Stomach (tissue), 9 donors: ENCODE measurements around the gene IGSF8. TPM values are rescaled to one million over a fixed set of nuclear protein-coding genes. Genes with fewer than 3 reads are reported as not detected.

Experiments used
- DNase-seq, 2 donors: peaks; one replicate each; pipeline versions ENCODE4 v3.0.0 to v3.0.0-alpha.2; 2013 to 2019
- H3K27ac ChIP-seq, 5 donors: fragments of 200-600 bp in 4 of 5; sonication (generic) in 4 of 5; one replicate each; pipeline ENCODE4 v1.5.1; 2013 to 2019; ENCODE audit warnings: mild to moderate bottlenecking in 1 of 5, moderate library complexity in 1 of 5
- H3K27me3 ChIP-seq, 3 donors: fragments of 200-600 bp; sonication (generic); one replicate each; pipeline ENCODE4 v1.5.1; 2017 to 2019; ENCODE audit warnings: mixed run types in 1 of 3
- H3K36me3 ChIP-seq, 4 donors: fragments of 200-600 bp; sonication (generic); 1 replicate in 3 of 4; 2 replicates in 1 of 4; pipeline ENCODE4 v1.5.1; 2016 to 2019
- H3K4me1 ChIP-seq, 4 donors: fragments of 200-600 bp; sonication (generic); one replicate each; pipeline ENCODE4 v1.5.1; 2016 to 2019
- H3K4me3 ChIP-seq, 4 donors: fragments of 200-600 bp; sonication (generic) in 3 of 4; one replicate each; pipeline ENCODE4 v1.5.1; 2016 to 2019; ENCODE audit warnings: mild to moderate bottlenecking in 1 of 4
- H3K9me3 ChIP-seq, 4 donors: fragments of 200-600 bp; sonication (generic); one replicate each; pipeline ENCODE4 v1.5.1; 2016 to 2019
- CTCF ChIP-seq, 7 experiments: fragments of 450-650 bp in 4 of 7; fragments of 200-600 bp in 3 of 7; sonication (generic) in 3 of 7; IDR thresholded peaks; one replicate each; pipeline ENCODE4 v1.5.1; 2016 to 2019; ENCODE audit warnings: antibody characterized with exemption in 7 of 7, control low read depth in 2 of 7, mild to moderate bottlenecking in 1 of 7
- EP300 ChIP-seq: sonication (generic); formaldehyde crosslinking; IDR thresholded peaks from one replicate; pipeline ENCODE4 v1.6.1; 2017; ENCODE audit warnings: antibody characterized with exemption
- POLR2A ChIP-seq, 4 donors: fragments of 450-650 bp; IDR thresholded peaks; one replicate each; pipeline ENCODE4 v1.6.1; 2016; ENCODE audit warnings: antibody characterized with exemption in 4 of 4, control low read depth in 2 of 4, mild to moderate bottlenecking in 1 of 4, moderate library complexity in 1 of 4
- POLR2AphosphoS5 ChIP-seq, 3 donors: sonication (generic); formaldehyde crosslinking; IDR thresholded peaks; one replicate each; pipeline ENCODE4 v1.6.1; 2016; ENCODE audit warnings: antibody characterized with exemption in 3 of 3
- WGBS, 5 donors: extraction: QIAGEN DNeasy Blood & Tissue Kit in 3 of 5; methylation state at CpG; one replicate each; pipeline versions ENCODE4 v1.1.5 to v1.1.7; 2013 to 2018; 5-methylcytosine and 5-hydroxymethylcytosine counted together
- intact Hi-C: fragments of 100-400 bp; cut with DNase I; formaldehyde crosslinking; loops from one replicate; pipeline ENCODE4 v1.15.1; 2023; ENCODE audit warnings: low total_unique reads
- polyA plus RNA-seq, 3 donors: library from polyadenylated mRNA; stranded (reverse); fragments of 200-250 nt; gene quantifications; one replicate each; pipeline ENCODE4 v1.2.3, GENCODE V29; 2013
- total RNA-seq, 5 donors: library from RNA; depleted of rRNA; stranded (reverse); fragments of >200 nt; gene quantifications; one replicate each; pipeline versions ENCODE4 v1.1.0 to v1.2.3, GENCODE V29; 2014 to 2016
- donor health status: healthy with polysubstance abuse.
- donor health status: Bipolar disorder and iron deficiency.
- donor health status: healthy.

IGSF8 gene
- total and polyA plus RNA-seq, 8 donors: 4.7 to 65.2 (median 14.8) TPM

DNA sequence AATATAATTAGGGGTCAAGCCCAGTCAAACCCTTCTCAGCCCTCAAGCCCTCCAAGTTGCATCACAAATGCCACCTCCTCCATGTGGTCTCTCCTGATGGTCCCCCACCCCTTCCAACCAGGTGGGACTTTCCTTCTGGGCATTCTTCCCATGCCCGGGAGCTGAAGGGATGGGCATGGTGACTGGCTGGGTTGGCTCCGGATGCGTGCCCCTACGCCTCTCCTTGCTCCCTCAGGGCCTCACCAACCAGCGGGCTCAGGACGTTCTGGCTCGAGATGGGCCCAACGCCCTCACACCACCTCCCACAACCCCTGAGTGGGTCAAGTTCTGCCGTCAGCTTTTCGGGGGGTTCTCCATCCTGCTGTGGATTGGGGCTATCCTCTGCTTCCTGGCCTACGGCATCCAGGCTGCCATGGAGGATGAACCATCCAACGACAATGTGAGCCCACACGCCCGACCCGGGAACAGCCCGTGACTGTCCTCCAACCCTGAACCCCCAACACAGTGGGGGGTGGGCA, 24.6 kb upstream of the IGSF8 start:
- Histone ChIP-seq H3K4me3 (no peak overlapping the region), H3K9me3 (no peaks in the 10 kb centered on the region), H3K36me3 (peaks cover 0 to 21% (median 4%) of the 10 kb centered on the region in 4 donors), H3K27me3 (peaks cover 0 to 2% (median 0%) of the 10 kb centered on the region in 3 donors), H3K4me1 (peaks cover 0 to 34% (median 15%) of the 10 kb centered on the region in 4 donors), H3K27ac (no peak overlapping the region)
- intact Hi-C loops: no loop called here
- WGBS, 5 donors: 86 to 88% (median 87%) methylated on average over 9 to 16 of the region's 16 CpGs
- no peak for TF ChIP-seq POLR2AphosphoS5 (IDR thresholded peaks at IDR 0.05)
- TF ChIP-seq CTCF (IDR thresholded peaks at IDR 0.05): no peak
- no peak for TF ChIP-seq EP300
- no peak for TF ChIP-seq POLR2A (IDR thresholded peaks at IDR 0.05)
- no peak for DNase-seq

DNA sequence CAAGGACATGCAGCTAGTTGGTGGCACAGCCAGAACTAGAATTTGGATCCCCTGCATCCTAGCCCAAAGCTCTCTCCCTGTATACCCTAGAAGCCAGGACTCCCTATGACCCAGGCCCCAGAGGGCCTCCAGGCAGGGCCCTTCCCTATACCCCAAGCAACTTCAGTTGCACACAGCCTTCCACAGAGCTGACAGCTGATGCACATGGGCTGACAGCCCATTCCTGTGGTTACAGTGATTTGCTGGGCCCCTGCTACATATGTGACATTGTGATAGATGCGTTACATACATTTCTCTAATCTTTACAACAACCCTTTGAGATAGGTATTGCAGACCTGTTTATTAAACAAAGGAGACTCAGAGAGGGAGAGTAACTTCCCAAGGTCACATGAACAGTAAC, 23.0 kb upstream of the IGSF8 start:
- Histone ChIP-seq H3K9me3 (no peaks in the 10 kb centered on the region), H3K27me3 (peaks cover 0 to 18% (median 4%) of the 10 kb centered on the region in 3 donors), H3K4me3 (no peak overlapping the region), H3K4me1 (peaks cover 0 to 49% (median 22%) of the 10 kb centered on the region in 4 donors), H3K27ac (no peak overlapping the region), H3K36me3 (peaks cover 0 to 16% (median 4%) of the 10 kb centered on the region in 4 donors)
- TF ChIP-seq CTCF (IDR thresholded peaks at IDR 0.05) (no peak), POLR2A (IDR thresholded peaks at IDR 0.05) (no peak), EP300 (no peak), POLR2AphosphoS5 (IDR thresholded peaks at IDR 0.05) (no peak)
- DNase-seq: no peak
- intact Hi-C loops: no loop called here
- WGBS, 5 donors: 58 to 86% (median 68%) methylated on average over 1 of the region's 1 CpG

DNA sequence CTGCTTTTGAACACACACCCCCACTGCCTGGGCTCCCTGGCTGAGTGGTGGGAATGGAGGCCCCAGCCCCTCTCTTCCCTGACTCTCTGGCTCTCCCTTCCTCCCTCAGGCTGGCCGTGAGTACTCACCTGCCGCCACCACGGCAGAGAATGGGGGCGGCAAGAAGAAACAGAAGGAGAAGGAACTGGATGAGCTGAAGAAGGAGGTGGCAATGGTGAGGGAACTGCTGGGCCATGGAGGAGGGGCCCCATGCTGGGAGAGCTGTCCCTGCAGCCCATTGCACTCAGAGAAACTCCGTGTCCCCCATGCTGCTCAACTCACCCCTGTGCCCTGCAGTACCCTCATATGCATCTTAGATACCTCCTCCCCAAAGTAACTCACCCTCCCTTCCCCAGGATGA, 22.4 kb upstream of the IGSF8 start:
- Histone ChIP-seq H3K9me3 (no peaks in the 10 kb centered on the region), H3K27me3 (peaks cover 0 to 24% (median 10%) of the 10 kb centered on the region in 3 donors), H3K4me3 (no peak overlapping the region), H3K27ac (no peak overlapping the region), H3K36me3 (peaks cover 0 to 16% (median 4%) of the 10 kb centered on the region in 4 donors), H3K4me1 (peaks cover 0 to 48% (median 22%) of the 10 kb centered on the region in 4 donors)
- no peak for DNase-seq
- intact Hi-C loops: no loop called here
- 77 to 91% (median 78%) methylated on average over 4 to 5 of the region's 5 CpGs for WGBS, 5 donors
- TF ChIP-seq CTCF (IDR thresholded peaks at IDR 0.05) (no peak), EP300 (no peak), POLR2A (IDR thresholded peaks at IDR 0.05) (no peak), POLR2AphosphoS5 (IDR thresholded peaks at IDR 0.05) (no peak)

- Histone ChIP-seq H3K27ac (no peak overlapping the region), H3K4me1 (peaks cover 0 to 50% (median 20%) of the 10 kb centered on the region in 4 donors), H3K9me3 (no peaks in the 10 kb centered on the region), H3K27me3 (peaks cover 0 to 30% (median 15%) of the 10 kb centered on the region in 3 donors), H3K4me3 (no peak overlapping the region), H3K36me3 (peaks cover 0 to 14% (median 4%) of the 10 kb centered on the region in 4 donors)
- 81 to 96% (median 91%) methylated on average over 3 of the region's 3 CpGs for WGBS, 5 donors
- no peak for DNase-seq
- intact Hi-C loops: loop anchor here (10.0 kb wide), 1 partner anchor 56 kb away; no protein-coding TSS in a partner anchor
- TF ChIP-seq POLR2A (IDR thresholded peaks at IDR 0.05) (no peak), EP300 (no peak), CTCF (IDR thresholded peaks at IDR 0.05) (no peak), POLR2AphosphoS5 (IDR thresholded peaks at IDR 0.05) (no peak)
Observed at GRCh38 chr1:160118928-160119327, 20.5 kb upstream of the IGSF8 start.
